CD8-positive, alpha-beta memory T cell (primary cell): Measurements from ENCODE around the gene PERCC1. TPM values are rescaled to one million over a fixed set of nuclear protein-coding genes. Genes with fewer than 3 reads are reported as not detected.
"Not testable (repeated sequence)": the region's sequence is repeated elsewhere in the genome, so short reads cannot be mapped to it uniquely, and the experiment has no call there.

Source experiments
- CTCF ChIA-PET: fragments of 350-600 bp; sonication (Branson Sonifier 250); formaldehyde crosslinking; loops from one replicate; lab custom pipeline; 2021; ENCODE audit warnings: antibody characterized with exemption; lab: Charles Lee
- POLR2A ChIA-PET: fragments of 350-600 bp; sonication (Branson Sonifier 250); formaldehyde crosslinking; loops from one replicate; lab custom pipeline; 2021; ENCODE audit warnings: antibody characterized with exemption; lab: Charles Lee
- DNase-seq, 5 donors: peaks; one replicate each; pipeline versions ENCODE4 v3.0.0 to v3.0.0-alpha.2; 2020 to 2022; ENCODE audit warnings: mixed read lengths in 1 of 5
- H3K27ac ChIP-seq: one replicate; pipeline ENCODE4 v1.7.0; 2013; ENCODE audit warnings: low read depth, mild to moderate bottlenecking, low read length, moderate library complexity
- H3K27me3 ChIP-seq: 2 replicates; pipeline ENCODE4 v1.7.0; 2013; ENCODE audit warnings: low read length, mild to moderate bottlenecking; ENCODE audit not compliant: insufficient read depth, poor library complexity, severe bottlenecking
- H3K36me3 ChIP-seq: 2 replicates; pipeline ENCODE4 v1.7.0; 2013; ENCODE audit warnings: mild to moderate bottlenecking, low read length, moderate library complexity; ENCODE audit not compliant: insufficient read depth
- H3K4me1 ChIP-seq: 2 replicates; pipeline ENCODE4 v1.7.0; 2013; ENCODE audit warnings: mild to moderate bottlenecking, low read length, moderate library complexity; ENCODE audit not compliant: insufficient read depth
- H3K4me3 ChIP-seq: 2 replicates; pipeline ENCODE4 v1.7.0; 2013; ENCODE audit warnings: mild to moderate bottlenecking, low read length
- H3K9me3 ChIP-seq: 2 replicates; pipeline ENCODE4 v1.7.0; 2013; ENCODE audit warnings: mild to moderate bottlenecking, low read length
- H3K27ac Mint-ChIP-seq, 8 donors: one replicate each; pipeline ENCODE4 v1.8.0; 2020 to 2021; ENCODE audit warnings: mixed read lengths in 8 of 8, mild to moderate bottlenecking in 6 of 8, inconsistent platforms in 3 of 8, moderate library complexity in 3 of 8
- H3K27me3 Mint-ChIP-seq, 2 donors: one replicate each; pipeline ENCODE4 v1.8.0; 2020 to 2021; ENCODE audit warnings: mixed read lengths in 2 of 2, mild to moderate bottlenecking in 1 of 2, moderate library complexity in 1 of 2
- H3K36me3 Mint-ChIP-seq, 3 donors: one replicate each; pipeline ENCODE4 v1.8.0; 2020 to 2021; ENCODE audit warnings: mixed read lengths in 3 of 3, inconsistent platforms in 1 of 3, mild to moderate bottlenecking in 1 of 3
- H3K4me1 Mint-ChIP-seq, 3 donors: one replicate each; pipeline ENCODE4 v1.8.0; 2020 to 2021; ENCODE audit warnings: mixed read lengths in 3 of 3, inconsistent platforms in 1 of 3, mild to moderate bottlenecking in 1 of 3
- H3K4me3 Mint-ChIP-seq, 7 donors: one replicate each; pipeline ENCODE4 v1.8.0; 2020 to 2021; ENCODE audit warnings: mixed read lengths in 7 of 7, mild to moderate bottlenecking in 6 of 7, moderate library complexity in 4 of 7, inconsistent platforms in 2 of 7
- H3K9me3 Mint-ChIP-seq, 5 donors: one replicate each; pipeline ENCODE4 v1.8.0; 2020 to 2022; ENCODE audit warnings: mixed read lengths in 5 of 5, mild to moderate bottlenecking in 3 of 5, moderate library complexity in 2 of 5, inconsistent platforms in 1 of 5
- polyA plus RNA-seq: library from polyadenylated mRNA; unstranded; fragments of 300-500 nt; fragmentation: Illumina TruSeq; gene quantifications from one replicate; pipeline ENCODE4 v1.2.3, GENCODE V29; 2021
- total RNA-seq, 2 experiments: library from RNA; stranded (reverse); gene quantifications; one replicate each; pipeline ENCODE4 v1.2.3, GENCODE V29; 2021

PERCC1 gene
- total and polyA plus RNA-seq, 3 experiments from 2014 or later = 0.33 to 0.48 TPM; not detected in 1

DNA sequence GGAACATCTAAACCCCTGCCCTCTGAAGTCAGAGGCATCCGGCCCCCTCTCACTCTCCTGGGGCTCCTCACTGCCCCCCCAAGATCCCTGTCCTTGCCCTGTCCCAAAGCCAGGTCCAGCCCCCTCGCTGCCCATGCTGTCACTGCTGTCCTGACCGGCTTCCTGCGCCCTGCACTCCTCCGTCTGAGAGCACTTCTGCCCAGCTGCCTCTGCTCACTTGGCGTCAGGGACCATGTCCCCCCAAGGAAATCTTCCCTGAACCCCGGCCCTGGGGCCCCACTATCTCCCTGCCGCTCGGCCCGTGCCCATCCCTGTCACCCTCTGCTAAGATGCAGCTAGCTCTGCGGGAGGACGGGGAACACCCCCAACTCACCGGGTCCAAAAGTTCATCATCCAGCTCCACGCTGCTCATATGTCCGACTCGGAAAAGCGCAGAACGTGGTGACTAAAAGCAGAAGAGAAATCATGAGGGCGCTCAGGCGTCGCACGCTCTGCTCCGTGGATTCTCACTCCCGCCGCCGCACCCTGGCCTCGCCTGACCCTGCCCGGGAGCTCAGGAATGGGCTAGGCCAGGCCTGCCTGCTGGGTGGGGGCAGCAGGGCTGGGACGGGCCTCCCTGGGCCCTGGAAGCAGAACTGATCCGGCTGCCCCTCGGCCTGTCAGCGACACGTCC, 34.2 kb downstream of the PERCC1 start:
- POLR2A ChIA-PET = no interaction called here
- H3K27me3 Mint-ChIP-seq = no peaks in the 10 kb centered on the region
- no peaks in the 10 kb centered on the region for H3K9me3 Mint-ChIP-seq
- Histone ChIP-seq H3K36me3 (no peaks in the 10 kb centered on the region), H3K9me3 (no peaks in the 10 kb centered on the region), H3K4me3 (no peak overlapping the region), H3K4me1 (no peaks in the 10 kb centered on the region), H3K27me3 (no peaks in the 10 kb centered on the region), H3K27ac (no peak overlapping the region)
- H3K36me3 Mint-ChIP-seq = peaks cover 0 to 38% (median 3%) of the 10 kb centered on the region in 3 donors
- no peak for DNase-seq
- CTCF ChIA-PET = no interaction called here
- H3K27ac Mint-ChIP-seq = no peak overlapping the region
- peaks cover 7 to 17% (median 10%) of the 10 kb centered on the region in 3 donors for H3K4me1 Mint-ChIP-seq
- H3K4me3 Mint-ChIP-seq = no peak overlapping the region

DNA sequence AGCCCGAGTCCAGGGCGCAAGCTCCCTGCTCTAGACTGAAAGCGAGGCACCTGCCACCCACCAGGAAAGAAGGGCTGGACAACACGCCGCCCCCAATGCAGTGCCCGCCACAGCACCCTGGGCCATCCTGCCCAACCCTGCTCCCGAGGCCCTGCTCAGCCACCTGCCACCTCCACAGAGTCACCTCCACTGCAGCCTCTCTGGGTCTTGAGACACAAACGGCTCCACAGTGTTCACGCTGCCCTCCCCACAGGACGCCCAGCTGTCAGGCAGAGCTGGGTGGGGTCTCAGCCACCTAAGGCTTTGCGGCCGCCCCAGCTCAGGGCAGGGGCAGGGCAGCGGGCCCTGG, 34.7 kb downstream of the PERCC1 start:
- Histone ChIP-seq H3K4me3 (no peak overlapping the region), H3K27ac (no peak overlapping the region), H3K9me3 (no peaks in the 10 kb centered on the region), H3K4me1 (no peaks in the 10 kb centered on the region), H3K36me3 (no peaks in the 10 kb centered on the region), H3K27me3 (no peaks in the 10 kb centered on the region)
- no peak for DNase-seq
- no peaks in the 10 kb centered on the region for H3K9me3 Mint-ChIP-seq
- peaks cover 0 to 33% (median 3%) of the 10 kb centered on the region in 3 donors for H3K36me3 Mint-ChIP-seq
- ChIA-PET CTCF (no interaction called here), POLR2A (no interaction called here)
- H3K27me3 Mint-ChIP-seq = no peaks in the 10 kb centered on the region
- peaks cover 10 to 21% (median 11%) of the 10 kb centered on the region in 3 donors for H3K4me1 Mint-ChIP-seq
- no peak overlapping the region for H3K27ac Mint-ChIP-seq
- no peak overlapping the region for H3K4me3 Mint-ChIP-seq

GRCh38 chr16:1466054-1466453, 35.2 kb downstream of the PERCC1 start:
- CTCF ChIA-PET = no interaction called here

GRCh38 chr16:1466968-1467521, 36.2 kb downstream of the PERCC1 start:
- no peak overlapping the region for H3K4me3 Mint-ChIP-seq
- Histone ChIP-seq H3K27me3 (no peaks in the 10 kb centered on the region), H3K4me1 (no peaks in the 10 kb centered on the region), H3K27ac (no peak overlapping the region), H3K9me3 (no peaks in the 10 kb centered on the region), H3K36me3 (no peaks in the 10 kb centered on the region), H3K4me3 (no peak overlapping the region)
- H3K27me3 Mint-ChIP-seq = no peaks in the 10 kb centered on the region
- POLR2A ChIA-PET = no interaction called here
- H3K27ac Mint-ChIP-seq = peak overlapping the region in 2 of 8 donors; percentile 11 to 94
- no peak for DNase-seq
- no peaks in the 10 kb centered on the region for H3K9me3 Mint-ChIP-seq
- peaks cover 18 to 33% (median 22%) of the 10 kb centered on the region in 3 donors for H3K4me1 Mint-ChIP-seq
- H3K36me3 Mint-ChIP-seq = peaks cover 0 to 24% (median 2%) of the 10 kb centered on the region in 3 donors
- CTCF ChIA-PET = no interaction called here

More at GRCh38 chr16:1466054-1466453, 35.2 kb downstream of the PERCC1 start:
- Mint-ChIP-seq H3K9me3 (no peaks in the 10 kb centered on the region), H3K4me3 (no peak overlapping the region), H3K4me1 (peaks cover 10 to 26% (median 16%) of the 10 kb centered on the region in 3 donors), H3K27me3 (no peaks in the 10 kb centered on the region), H3K36me3 (peaks cover 0 to 29% (median 3%) of the 10 kb centered on the region in 3 donors), H3K27ac (peak overlapping the region in 1 of 8 donors; percentile 79)
- DNase-seq = no peak
- Histone ChIP-seq H3K9me3 (no peaks in the 10 kb centered on the region), H3K4me3 (no peak overlapping the region), H3K4me1 (no peaks in the 10 kb centered on the region), H3K27ac (no peak overlapping the region), H3K36me3 (no peaks in the 10 kb centered on the region), H3K27me3 (no peaks in the 10 kb centered on the region)
- POLR2A ChIA-PET = no interaction called here

- peaks cover 6% of the 10 kb centered on the region for H3K4me1 ChIP-seq
- H3K4me1 Mint-ChIP-seq = peaks cover 23 to 42% (median 28%) of the 10 kb centered on the region in 3 donors
- H3K27ac Mint-ChIP-seq = peak overlapping the region in 1 of 8 donors; percentile 6
- no peak overlapping the region for H3K4me3 ChIP-seq
- ChIA-PET CTCF (no interaction called here), POLR2A (no interaction called here)
- no peaks in the 10 kb centered on the region for H3K27me3 Mint-ChIP-seq
- H3K27me3 ChIP-seq = no peaks in the 10 kb centered on the region
- no peak overlapping the region for H3K4me3 Mint-ChIP-seq
- H3K9me3 ChIP-seq = no peaks in the 10 kb centered on the region
- H3K36me3 ChIP-seq = no peaks in the 10 kb centered on the region
- no peaks in the 10 kb centered on the region for H3K9me3 Mint-ChIP-seq
- DNase-seq = no peak
- H3K27ac ChIP-seq = no peak overlapping the region
- H3K36me3 Mint-ChIP-seq = peaks cover 0 to 16% (median 2%) of the 10 kb centered on the region in 3 donors
These were observed 37.5 kb downstream of the PERCC1 start for GRCh38 chr16:1468426-1468810.

GRCh38 chr16:1469141-1469540, 38.3 kb downstream of the PERCC1 start:
- H3K27me3 Mint-ChIP-seq, H3K27me3 ChIP-seq, H3K27ac Mint-ChIP-seq, H3K9me3 Mint-ChIP-seq, H3K4me3 Mint-ChIP-seq, CTCF ChIA-PET, H3K9me3 ChIP-seq, H3K27ac ChIP-seq, DNase-seq, POLR2A ChIA-PET, H3K36me3 ChIP-seq, H3K4me3 ChIP-seq: not testable (repeated sequence)
- Mint-ChIP-seq H3K4me1 (peaks cover 26 to 44% (median 30%) of the 10 kb centered on the region in 3 donors), H3K36me3 (peaks cover 0 to 11% (median 2%) of the 10 kb centered on the region in 3 donors)
- peaks cover 12% of the 10 kb centered on the region for H3K4me1 ChIP-seq

DNA sequence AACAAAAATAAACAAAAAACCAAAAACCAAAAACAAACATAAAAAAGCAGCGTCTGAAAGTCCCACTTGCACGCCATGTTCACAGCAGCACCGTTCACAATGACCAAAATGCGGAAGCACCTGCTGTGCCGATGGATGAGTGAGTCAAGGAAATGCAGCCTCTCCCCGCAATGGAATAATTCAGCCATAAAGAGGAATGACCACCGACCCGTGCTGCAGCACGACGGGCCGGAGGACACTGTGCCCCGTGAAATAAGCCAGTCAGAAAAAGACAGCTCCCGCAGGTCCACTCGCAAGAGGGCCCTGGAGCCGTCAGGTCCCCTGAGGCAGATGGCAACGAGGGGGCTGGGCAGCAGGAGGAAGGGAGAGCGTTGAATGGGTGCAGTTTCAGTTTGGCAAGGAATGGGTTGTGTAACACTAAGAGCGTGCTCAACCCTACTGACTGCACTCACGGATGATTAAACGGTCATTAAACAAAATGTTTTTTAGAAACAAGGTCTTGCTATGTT, 38.9 kb downstream of the PERCC1 start:
- ChIA-PET POLR2A (no interaction called here), CTCF (no interaction called here)
- DNase-seq = no peak
- H3K4me1 Mint-ChIP-seq = peaks cover 28 to 46% (median 31%) of the 10 kb centered on the region in 3 donors
- Histone ChIP-seq H3K27ac (no peak overlapping the region), H3K27me3 (no peaks in the 10 kb centered on the region), H3K9me3 (no peaks in the 10 kb centered on the region), H3K36me3 (no peaks in the 10 kb centered on the region), H3K4me1 (peaks cover 13% of the 10 kb centered on the region), H3K4me3 (no peak overlapping the region)
- no peaks in the 10 kb centered on the region for H3K27me3 Mint-ChIP-seq
- peaks cover 0 to 7% (median 2%) of the 10 kb centered on the region in 3 donors for H3K36me3 Mint-ChIP-seq
- H3K4me3 Mint-ChIP-seq = no peak overlapping the region
- peak overlapping the region in 4 of 8 donors; percentile 39 to 81 (median 51) for H3K27ac Mint-ChIP-seq
- H3K9me3 Mint-ChIP-seq = no peaks in the 10 kb centered on the region

DNA sequence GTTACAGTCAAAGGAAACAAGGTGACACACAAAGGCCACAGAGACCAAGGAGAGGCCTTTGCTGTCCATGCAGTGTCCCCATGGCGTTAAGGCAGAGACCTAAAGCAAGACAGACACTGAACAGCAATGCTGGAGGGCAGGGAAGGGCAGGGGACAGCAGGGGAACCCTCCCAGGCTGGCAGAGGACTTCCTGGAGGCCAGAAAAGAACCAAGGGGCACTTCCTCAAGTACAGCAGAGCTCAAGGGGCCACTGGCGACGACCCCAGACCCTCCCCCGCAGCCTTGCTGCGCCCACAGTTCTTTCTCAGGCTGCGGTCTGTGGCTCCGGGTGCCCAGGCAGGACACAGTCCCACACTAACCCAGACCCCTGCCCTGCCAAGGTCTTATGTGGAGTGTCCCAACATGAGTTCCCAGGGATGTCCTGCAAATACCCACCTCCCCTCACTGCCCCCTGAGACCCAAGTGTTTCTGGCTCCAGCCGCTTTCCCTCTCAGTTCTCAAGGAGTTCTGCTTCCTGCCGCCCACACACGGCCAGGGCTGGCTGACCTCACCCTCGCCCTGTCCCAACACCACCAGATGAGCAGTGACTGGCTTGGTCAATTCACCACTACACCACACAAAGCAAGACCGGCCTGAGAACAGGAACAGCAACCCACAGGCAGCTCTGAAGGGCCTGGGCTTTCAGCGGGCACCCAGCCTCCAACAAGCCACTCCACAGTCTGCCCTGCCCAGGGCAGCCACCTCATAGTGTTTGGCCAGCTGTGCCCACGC, 39.8 kb downstream of the PERCC1 start:
- no peaks in the 10 kb centered on the region for H3K9me3 ChIP-seq
- ChIA-PET POLR2A (no interaction called here), CTCF (no interaction called here)
- H3K9me3 Mint-ChIP-seq = no peaks in the 10 kb centered on the region
- peak overlapping the region in 4 of 8 donors; percentile 39 to 81 (median 54) for H3K27ac Mint-ChIP-seq
- peaks cover 33 to 51% (median 35%) of the 10 kb centered on the region in 3 donors for H3K4me1 Mint-ChIP-seq
- H3K36me3 ChIP-seq = no peaks in the 10 kb centered on the region
- H3K27me3 Mint-ChIP-seq = no peaks in the 10 kb centered on the region
- peaks cover 0 to 3% (median 2%) of the 10 kb centered on the region in 3 donors for H3K36me3 Mint-ChIP-seq
- H3K27ac ChIP-seq = no peak overlapping the region
- H3K4me3 Mint-ChIP-seq = peak overlapping the region in 3 of 7 donors; percentile 9 to 53 (median 20)
- H3K4me1 ChIP-seq = peaks cover 17% of the 10 kb centered on the region
- no peaks in the 10 kb centered on the region for H3K27me3 ChIP-seq
- DNase-seq = no peak
- no peak overlapping the region for H3K4me3 ChIP-seq
